Rectal smooth muscle tissue (tissue), 1 donor: ENCODE measurements around the gene FAM149A.

Experiments used
- H3K27ac ChIP-seq: one replicate; pipeline ENCODE4 v1.7.0; 2013; ENCODE audit warnings: low read depth, low read length, inconsistent platforms
- H3K27me3 ChIP-seq: one replicate; pipeline ENCODE4 v1.7.0; 2013; ENCODE audit warnings: low read length; ENCODE audit not compliant: control insufficient read depth, insufficient read depth
- H3K36me3 ChIP-seq: one replicate; pipeline ENCODE4 v1.7.0; 2013; ENCODE audit warnings: low read length; ENCODE audit not compliant: control insufficient read depth, insufficient read depth
- H3K4me1 ChIP-seq: one replicate; pipeline ENCODE4 v1.7.0; 2013; ENCODE audit warnings: low read length; ENCODE audit not compliant: control insufficient read depth, insufficient read depth
- H3K4me3 ChIP-seq: one replicate; pipeline ENCODE4 v1.7.0; 2013; ENCODE audit warnings: low read length
- H3K9ac ChIP-seq: one replicate; pipeline ENCODE4 v1.7.0; 2013; ENCODE audit warnings: low read length

FAM149A gene

DNA sequence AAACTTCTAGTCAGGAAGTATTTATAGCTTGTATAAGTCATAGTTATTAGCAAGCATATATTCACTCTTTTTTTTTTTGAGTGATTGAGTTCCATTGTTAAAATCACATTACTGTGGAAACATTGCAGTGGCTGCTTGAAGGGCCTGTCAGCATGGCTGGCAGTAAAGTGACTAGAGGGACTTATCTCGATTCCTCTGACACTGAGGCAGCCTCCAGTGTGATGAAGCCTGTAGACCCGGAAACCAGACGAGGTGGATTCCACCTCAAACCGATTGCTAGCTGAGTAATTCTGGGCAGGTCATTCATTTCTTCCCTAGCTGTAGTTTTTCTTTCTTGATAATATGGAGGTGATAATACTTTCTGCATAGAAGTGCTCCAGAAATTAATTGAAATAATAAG is 4.7 kb downstream of the FAM149A start:
- Histone ChIP-seq H3K36me3 (no peaks in the 10 kb centered on the region), H3K27ac (no peak overlapping the region), H3K9ac (no peak overlapping the region), H3K4me1 (no peaks in the 10 kb centered on the region), H3K27me3 (no peaks in the 10 kb centered on the region), H3K4me3 (no peak overlapping the region)

DNA sequence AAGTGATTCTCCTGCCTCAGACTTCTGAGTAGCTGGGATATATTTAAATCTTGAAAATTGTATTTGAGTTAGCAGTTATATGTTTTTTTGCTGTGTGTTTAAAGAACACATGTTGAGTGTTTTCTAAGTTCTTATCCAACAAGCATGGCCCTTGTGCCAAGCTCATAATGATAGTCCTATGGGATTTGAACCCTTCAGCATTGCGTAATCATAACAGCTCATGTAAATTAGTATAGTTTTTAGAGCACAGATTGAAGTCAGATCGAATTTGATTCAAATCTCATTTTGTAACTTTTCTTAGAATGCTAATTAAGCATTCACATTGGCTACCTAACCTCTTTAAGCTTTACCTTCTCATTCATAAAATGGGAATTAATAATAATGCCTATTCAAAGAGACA is 12.2 kb downstream of the FAM149A start:
- H3K27me3 ChIP-seq = no peaks in the 10 kb centered on the region
- H3K4me3 ChIP-seq = no peak overlapping the region
- no peaks in the 10 kb centered on the region for H3K36me3 ChIP-seq
- H3K4me1 ChIP-seq = no peaks in the 10 kb centered on the region
- no peak overlapping the region for H3K9ac ChIP-seq
- H3K27ac ChIP-seq = no peak overlapping the region

- Histone ChIP-seq H3K9ac (no peak overlapping the region), H3K4me1 (no peaks in the 10 kb centered on the region), H3K36me3 (no peaks in the 10 kb centered on the region), H3K4me3 (no peak overlapping the region), H3K27ac (no peak overlapping the region), H3K27me3 (no peaks in the 10 kb centered on the region)
Measured at GRCh38 chr4:186118582-186118981, 14.1 kb downstream of the FAM149A start.

GRCh38 chr4:186121057-186121456 is 16.6 kb downstream of the FAM149A start:
- no peaks in the 10 kb centered on the region for H3K4me1 ChIP-seq
- no peaks in the 10 kb centered on the region for H3K27me3 ChIP-seq
- H3K36me3 ChIP-seq = no peaks in the 10 kb centered on the region
- no peak overlapping the region for H3K27ac ChIP-seq
- no peak overlapping the region for H3K4me3 ChIP-seq
- H3K9ac ChIP-seq = no peak overlapping the region

- Histone ChIP-seq H3K4me1 (no peaks in the 10 kb centered on the region), H3K36me3 (no peaks in the 10 kb centered on the region), H3K4me3 (no peak overlapping the region)
Measured at GRCh38 chr4:186128842-186129241, 24.3 kb downstream of the FAM149A start.

GRCh38 chr4:186131935-186132334 is 27.4 kb downstream of the FAM149A start:
- Histone ChIP-seq H3K4me1 (no peaks in the 10 kb centered on the region), H3K27ac (no peak overlapping the region), H3K27me3 (no peaks in the 10 kb centered on the region), H3K36me3 (no peaks in the 10 kb centered on the region), H3K4me3 (no peak overlapping the region), H3K9ac (no peak overlapping the region)

More at GRCh38 chr4:186128842-186129241, 24.3 kb downstream of the FAM149A start:
- H3K27ac ChIP-seq = no peak overlapping the region
- no peak overlapping the region for H3K9ac ChIP-seq
- H3K27me3 ChIP-seq = no peaks in the 10 kb centered on the region

DNA sequence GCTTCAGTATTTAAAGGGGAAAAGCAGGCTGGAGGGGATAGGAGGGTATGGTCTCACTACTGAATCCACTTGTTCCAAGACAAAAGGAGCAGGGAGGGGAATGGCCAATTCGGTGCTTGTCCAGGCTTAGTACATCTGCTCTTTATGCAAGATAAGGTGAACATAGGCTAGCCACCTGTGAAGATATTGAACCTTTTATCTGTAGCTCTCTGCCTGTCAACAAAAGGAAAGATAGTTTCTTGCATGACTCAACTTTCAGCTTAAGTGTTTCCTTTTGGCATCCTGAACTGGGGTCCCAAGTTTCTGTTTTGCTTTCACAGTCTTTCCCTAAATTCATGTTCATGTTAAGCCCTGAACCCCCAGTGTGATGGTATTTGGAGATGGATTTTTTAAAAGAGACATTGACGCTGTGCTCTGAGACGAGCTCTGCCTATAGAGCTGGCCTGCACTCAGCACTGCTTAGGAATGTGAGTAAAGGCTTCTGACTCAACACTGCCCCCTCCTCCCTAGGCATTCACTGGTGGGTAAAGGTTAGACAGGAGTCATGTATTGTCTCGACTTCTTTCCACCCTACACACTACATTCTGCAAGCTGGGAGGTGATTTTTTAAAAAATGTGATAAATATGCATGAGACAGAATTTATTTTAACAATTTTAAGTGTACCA is 28.2 kb downstream of the FAM149A start:
- H3K36me3 ChIP-seq = no peaks in the 10 kb centered on the region
- H3K27me3 ChIP-seq = no peaks in the 10 kb centered on the region
- no peak overlapping the region for H3K9ac ChIP-seq
- H3K4me1 ChIP-seq = no peaks in the 10 kb centered on the region
- no peak overlapping the region for H3K4me3 ChIP-seq
- H3K27ac ChIP-seq = no peak overlapping the region

DNA sequence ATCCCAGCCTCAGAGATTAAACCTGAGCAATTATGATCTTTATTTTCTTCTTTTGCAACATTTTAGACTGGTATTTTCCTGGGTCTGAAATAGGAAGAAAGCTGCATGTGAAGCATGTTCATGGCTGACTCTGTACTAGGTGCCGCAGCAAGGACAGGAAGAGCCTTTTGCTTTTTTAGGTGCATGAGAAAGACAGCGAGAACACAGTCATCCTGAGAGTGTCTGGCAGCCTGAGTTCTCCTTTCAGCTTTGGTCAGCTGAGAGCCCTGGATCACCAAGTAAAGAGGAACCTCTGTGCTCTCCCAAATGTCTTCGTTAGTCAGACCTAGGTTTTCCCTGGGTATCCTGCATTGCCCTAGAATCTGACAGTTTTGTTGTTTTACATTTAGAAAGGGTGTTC is 29.8 kb downstream of the FAM149A start:
- H3K4me3 ChIP-seq = no peak overlapping the region
- no peak overlapping the region for H3K27ac ChIP-seq
- no peak overlapping the region for H3K9ac ChIP-seq
- no peaks in the 10 kb centered on the region for H3K4me1 ChIP-seq
- no peaks in the 10 kb centered on the region for H3K36me3 ChIP-seq
- no peaks in the 10 kb centered on the region for H3K27me3 ChIP-seq

- no peak overlapping the region for H3K27ac ChIP-seq
- H3K36me3 ChIP-seq = no peaks in the 10 kb centered on the region
- H3K4me1 ChIP-seq = no peaks in the 10 kb centered on the region
- H3K4me3 ChIP-seq = no peak overlapping the region
- H3K9ac ChIP-seq = no peak overlapping the region
- no peaks in the 10 kb centered on the region for H3K27me3 ChIP-seq
Measured at GRCh38 chr4:186134861-186135260, 30.4 kb downstream of the FAM149A start.

DNA sequence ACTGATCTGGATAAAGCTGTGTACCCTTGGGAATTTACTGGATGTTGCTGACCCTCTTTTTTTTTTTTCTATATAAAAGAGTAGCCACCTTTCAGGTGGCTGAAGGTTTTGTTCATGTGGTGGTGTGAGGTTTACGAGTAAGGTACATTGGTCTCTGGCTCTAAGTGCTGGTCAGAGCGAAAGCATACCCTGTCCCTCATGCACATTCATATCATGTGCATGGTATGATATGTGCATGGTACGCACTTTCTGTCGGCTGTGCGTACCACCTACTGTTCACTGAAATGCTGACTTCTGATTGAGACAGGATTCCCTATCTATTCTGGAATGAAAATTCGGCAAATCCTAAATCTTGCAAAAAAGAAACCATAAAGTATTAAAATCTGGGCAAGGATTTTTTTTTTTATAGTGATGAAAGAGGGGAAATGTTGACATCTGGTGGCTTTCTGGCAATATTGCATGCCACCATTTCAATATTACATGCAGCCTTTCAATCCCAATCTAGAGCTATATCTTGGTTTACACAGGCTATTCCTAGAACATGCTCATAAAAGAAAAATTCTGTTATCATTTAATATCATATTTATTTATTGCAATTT is 32.8 kb downstream of the FAM149A start:
- Histone ChIP-seq H3K27ac (no peak overlapping the region), H3K4me1 (no peaks in the 10 kb centered on the region), H3K9ac (no peak overlapping the region), H3K4me3 (no peak overlapping the region), H3K36me3 (no peaks in the 10 kb centered on the region), H3K27me3 (no peaks in the 10 kb centered on the region)

- no peaks in the 10 kb centered on the region for H3K27me3 ChIP-seq
- no peaks in the 10 kb centered on the region for H3K36me3 ChIP-seq
- no peak overlapping the region for H3K9ac ChIP-seq
- H3K4me1 ChIP-seq = no peaks in the 10 kb centered on the region
- H3K27ac ChIP-seq = peak overlapping the region; percentile 83
- H3K4me3 ChIP-seq = peak overlapping the region; percentile 59
Measured at GRCh38 chr4:186144198-186144945, 39.9 kb downstream of the FAM149A start.

GRCh38 chr4:186144946-186145569 is 40.6 kb downstream of the FAM149A start:
- Histone ChIP-seq H3K4me3 (peak overlapping the region; percentile 65), H3K9ac (peak overlapping the region; percentile 38), H3K27me3 (no peaks in the 10 kb centered on the region), H3K4me1 (no peaks in the 10 kb centered on the region), H3K27ac (peak overlapping the region; percentile 83), H3K36me3 (peaks cover 1% of the 10 kb centered on the region)
